Astrocyte of the cerebellum (primary cell): ENCODE data around the gene MAP1LC3B2.
"Not testable (repeated sequence)": the region's sequence is repeated elsewhere in the genome, so short reads cannot be mapped to it uniquely, and the experiment has no call there.

Experiments
- DNase-seq: peaks from one replicate; pipeline ENCODE4 v3.0.0-alpha.2; 2011; ENCODE audit warnings: low read depth
- H3K4me3 ChIP-seq: 2 replicates; pipeline ENCODE4 v1.5.1; 2011; ENCODE audit warnings: mild to moderate bottlenecking, low read depth, low read length, moderate library complexity
- in situ Hi-C: cut with HindIII; loops from 2 replicates; pipeline ENCODE4 v1.10.0; 2017; ENCODE audit warnings: low sequenced_read_pairs
- TF ChIP-seq, protein P1 (sequence below): IDR thresholded peaks from 2 replicates; pipeline ENCODE4 v1.5.1; 2012; ENCODE audit warnings: low read length, low read depth, moderate library complexity, mild to moderate bottlenecking; ENCODE audit errors: missing control alignments

The MAP1LC3B2 gene

DNA sequence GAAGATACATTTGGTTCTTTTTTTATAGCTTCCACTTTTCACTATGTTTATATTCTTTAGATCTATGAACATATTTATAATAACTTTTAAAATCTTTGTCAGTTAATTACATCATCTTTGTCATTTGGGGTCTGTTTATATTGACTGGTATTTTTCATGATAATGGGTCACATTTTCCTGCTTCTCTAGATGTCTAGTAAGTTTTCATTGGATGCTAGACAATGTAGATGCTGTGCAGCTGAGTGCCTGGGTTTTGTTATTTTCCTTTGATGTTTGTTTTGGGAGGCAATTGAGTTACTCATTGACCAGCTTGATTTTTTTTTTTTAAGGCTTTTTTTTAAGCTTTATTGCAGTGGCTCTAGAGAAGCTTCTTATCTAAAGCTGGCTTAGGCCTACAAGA, 4.9 kb downstream of the MAP1LC3B2 start:
- TF ChIP-seq, protein P1, sequence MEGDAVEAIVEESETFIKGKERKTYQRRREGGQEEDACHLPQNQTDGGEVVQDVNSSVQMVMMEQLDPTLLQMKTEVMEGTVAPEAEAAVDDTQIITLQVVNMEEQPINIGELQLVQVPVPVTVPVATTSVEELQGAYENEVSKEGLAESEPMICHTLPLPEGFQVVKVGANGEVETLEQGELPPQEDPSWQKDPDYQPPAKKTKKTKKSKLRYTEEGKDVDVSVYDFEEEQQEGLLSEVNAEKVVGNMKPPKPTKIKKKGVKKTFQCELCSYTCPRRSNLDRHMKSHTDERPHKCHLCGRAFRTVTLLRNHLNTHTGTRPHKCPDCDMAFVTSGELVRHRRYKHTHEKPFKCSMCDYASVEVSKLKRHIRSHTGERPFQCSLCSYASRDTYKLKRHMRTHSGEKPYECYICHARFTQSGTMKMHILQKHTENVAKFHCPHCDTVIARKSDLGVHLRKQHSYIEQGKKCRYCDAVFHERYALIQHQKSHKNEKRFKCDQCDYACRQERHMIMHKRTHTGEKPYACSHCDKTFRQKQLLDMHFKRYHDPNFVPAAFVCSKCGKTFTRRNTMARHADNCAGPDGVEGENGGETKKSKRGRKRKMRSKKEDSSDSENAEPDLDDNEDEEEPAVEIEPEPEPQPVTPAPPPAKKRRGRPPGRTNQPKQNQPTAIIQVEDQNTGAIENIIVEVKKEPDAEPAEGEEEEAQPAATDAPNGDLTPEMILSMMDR, result no peak
- no peak overlapping the region for H3K4me3 ChIP-seq
- in situ Hi-C loops, result no loop called here
- DNase-seq, result no peak

- in situ Hi-C loops, DNase-seq, H3K4me3 ChIP-seq: not testable (repeated sequence)
Measured at GRCh38 chr12:116565221-116565620, 6.0 kb downstream of the MAP1LC3B2 start.

DNA sequence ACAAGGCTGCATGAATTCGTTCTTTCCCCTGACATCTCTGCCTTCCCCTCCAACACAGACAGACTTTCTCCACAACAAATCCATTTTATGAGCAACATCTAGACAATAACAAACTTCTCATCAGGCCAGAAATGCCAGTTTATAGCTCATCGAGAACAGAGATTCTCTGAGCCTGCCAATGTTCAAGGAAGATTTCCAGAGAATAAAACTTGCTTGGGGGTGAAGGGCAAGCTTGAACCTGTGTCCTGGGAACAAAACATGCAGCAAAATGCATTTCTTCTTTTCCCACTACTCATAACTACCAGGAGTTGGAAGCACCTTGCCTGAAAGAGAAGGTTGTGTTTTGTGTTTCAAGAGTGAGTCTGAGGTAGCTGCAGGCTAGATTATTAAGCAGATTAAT, 6.8 kb downstream of the MAP1LC3B2 start:
- no peak for DNase-seq
- in situ Hi-C loops, result no loop called here
- no peak overlapping the region for H3K4me3 ChIP-seq
- TF ChIP-seq, protein P1, result no peak

- in situ Hi-C loops, result no loop called here
- no peak overlapping the region for H3K4me3 ChIP-seq
- TF ChIP-seq, protein P1, result no peak
- DNase-seq, result no peak
Measured at GRCh38 chr12:116568203-116568602, 9.0 kb downstream of the MAP1LC3B2 start.

DNA sequence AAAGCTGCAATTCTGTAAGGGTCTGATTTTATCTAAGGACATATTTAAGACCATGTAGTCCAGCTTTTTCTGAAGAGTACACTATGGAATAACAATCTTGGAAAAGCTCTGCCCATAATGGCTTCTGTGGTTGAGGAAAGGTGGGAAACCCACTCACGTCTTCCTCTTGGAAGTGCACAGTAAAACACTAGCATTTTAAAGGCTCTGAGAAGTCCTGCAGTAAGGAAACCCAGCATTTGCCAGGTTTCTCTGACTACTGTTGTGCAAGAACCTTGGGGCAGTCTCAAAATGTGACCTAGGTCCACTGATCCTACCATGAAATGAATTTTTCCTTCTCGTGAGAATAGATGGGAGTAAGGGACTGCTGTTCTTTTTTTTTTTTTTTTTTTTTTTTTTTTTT, 11.9 kb downstream of the MAP1LC3B2 start:
- TF ChIP-seq, protein P1, result no peak
- in situ Hi-C loops, result no loop called here
- no peak for DNase-seq
- no peak overlapping the region for H3K4me3 ChIP-seq

- in situ Hi-C loops, result no loop called here
- no peak overlapping the region for H3K4me3 ChIP-seq
- no peak for DNase-seq
- TF ChIP-seq, protein P1, result no peak
Measured at GRCh38 chr12:116573776-116574175, 14.6 kb downstream of the MAP1LC3B2 start.

DNA sequence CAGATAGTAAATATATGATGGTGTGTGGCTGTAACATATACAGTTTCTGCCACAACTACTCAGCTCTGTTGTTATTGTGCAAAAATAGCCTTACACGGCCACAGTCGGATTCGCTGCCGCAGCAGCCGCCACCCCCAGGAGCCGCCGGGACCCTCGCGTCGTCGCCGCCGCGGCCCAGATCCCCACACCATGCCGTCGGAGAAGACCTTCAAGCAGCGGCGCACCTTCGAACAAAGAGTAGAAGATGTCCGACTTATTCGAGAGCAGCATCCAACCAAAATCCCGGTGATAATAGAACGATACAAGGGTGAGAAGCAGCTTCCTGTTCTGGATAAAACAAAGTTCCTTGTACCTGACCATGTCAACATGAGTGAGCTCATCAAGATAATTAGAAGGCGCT, 16.6 kb downstream of the MAP1LC3B2 start:
- DNase-seq, H3K4me3 ChIP-seq, in situ Hi-C loops: not testable (repeated sequence)

DNA sequence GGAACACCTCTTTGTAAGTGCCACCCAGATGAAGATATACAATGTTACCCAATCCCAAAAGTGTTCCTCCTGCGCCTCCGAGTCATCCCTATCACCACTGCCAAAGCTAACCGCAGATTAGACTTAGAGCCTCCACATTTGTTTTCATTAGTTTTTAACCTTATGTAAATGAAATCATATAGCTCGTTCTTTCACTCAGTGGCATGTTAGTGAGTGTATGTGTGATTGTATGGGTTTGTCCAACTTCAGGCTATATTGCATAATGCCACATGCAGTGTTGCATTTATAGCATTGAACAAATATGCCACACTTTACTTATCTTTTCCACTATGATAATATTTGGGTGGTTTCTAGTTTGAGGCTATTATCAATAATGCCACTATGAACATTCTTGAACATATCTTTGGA, 18.0 kb downstream of the MAP1LC3B2 start:
- in situ Hi-C loops, result no loop called here
- H3K4me3 ChIP-seq, result no peak overlapping the region
- no peak for DNase-seq
- TF ChIP-seq, protein P1, result no peak
